Muscle of leg (tissue), 16 donors: ENCODE results near the gene GCNT2. TPM values are rescaled to one million over a fixed set of nuclear protein-coding genes. Genes with fewer than 3 reads are reported as not detected.

Experiments
- DNase-seq: peaks from one replicate; pipeline ENCODE4 v3.0.0; 2013
- H3K27ac ChIP-seq: one replicate; pipeline ENCODE4 v1.5.1; 2013; ENCODE audit warnings: mild to moderate bottlenecking, low read length, control low read depth
- H3K27me3 ChIP-seq: one replicate; pipeline ENCODE4 v1.6.1; 2013; ENCODE audit warnings: low read length; ENCODE audit not compliant: control insufficient read depth, insufficient read depth
- H3K36me3 ChIP-seq: one replicate; pipeline ENCODE4 v1.6.1; 2013; ENCODE audit warnings: low read length; ENCODE audit not compliant: control insufficient read depth, insufficient read depth
- H3K4me1 ChIP-seq: one replicate; pipeline ENCODE4 v1.6.1; 2013; ENCODE audit warnings: low read length; ENCODE audit not compliant: control insufficient read depth, insufficient read depth
- H3K4me3 ChIP-seq: one replicate; pipeline ENCODE4 v1.5.1; 2013; ENCODE audit warnings: low read length, control low read depth
- H3K9me3 ChIP-seq: replicated peaks from 2 replicates; pipeline ENCODE4 v1.6.1; 2013; ENCODE audit warnings: low read depth, low read length; ENCODE audit not compliant: control insufficient read depth
- WGBS: methylation state at CpG from one replicate; pipeline ENCODE4 v1.1.5; 2013; ENCODE audit warnings: missing lambda C conversion rate; ENCODE audit not compliant: insufficient coverage; 5-methylcytosine and 5-hydroxymethylcytosine counted together
- long read RNA-seq, 11 donors: transcript quantifications; one replicate each; lab custom pipeline, GENCODE V29; 2026
- polyA plus RNA-seq, 8 donors: library from polyadenylated mRNA; unstranded; fragments of 120-200 nt; gene quantifications; one replicate each; pipeline versions ENCODE4 v1.2.1 to v1.2.3, GENCODE V29; 2013; ENCODE audit warnings: inconsistent platforms in 1 of 8, low replicate concordance in 1 of 8; ENCODE audit not compliant: insufficient read length in 8 of 8, insufficient read depth in 1 of 8
- total RNA-seq: library from RNA; stranded (reverse); fragments of 120-200 nt; gene quantifications from one replicate; pipeline ENCODE4 v1.2.4, GENCODE V29; 2013

GCNT2 gene
- total RNA-seq, result 1.9 TPM
- 1 to 10 TPM; 1.8 to 3.8 (median 2.7) TPM for polyA plus RNA-seq
- long read RNA-seq, donor 1, result 0 reads
- long read RNA-seq, donor 2, result 0 reads
- long read RNA-seq, donor 3, result 0 reads
- long read RNA-seq, donor 4, full-length matches to known transcripts, result 1 of 1 reads
- long read RNA-seq, donor 4, partial matches to known transcripts, result 0 of 1 reads
- long read RNA-seq, donor 4, other reads (novel, unspliced or antisense), result 0 of 1 reads
- long read RNA-seq, donor 5, full-length matches to known transcripts, result 1 of 1 reads
- long read RNA-seq, donor 5, partial matches to known transcripts, result 0 of 1 reads
- long read RNA-seq, donor 5, other reads (novel, unspliced or antisense), result 0 of 1 reads
- long read RNA-seq, donor 6, full-length matches to known transcripts, result 1 of 1 reads
- long read RNA-seq, donor 6, partial matches to known transcripts, result 0 of 1 reads
- long read RNA-seq, donor 6, other reads (novel, unspliced or antisense), result 0 of 1 reads
- long read RNA-seq, donor 7, full-length matches to known transcripts, result 2 of 2 reads
- long read RNA-seq, donor 7, partial matches to known transcripts, result 0 of 2 reads
- long read RNA-seq, donor 7, other reads (novel, unspliced or antisense), result 0 of 2 reads
- long read RNA-seq, donor 8, full-length matches to known transcripts, result 1 of 1 reads
- long read RNA-seq, donor 8, partial matches to known transcripts, result 0 of 1 reads
- long read RNA-seq, donor 8, other reads (novel, unspliced or antisense), result 0 of 1 reads
- long read RNA-seq, donor 9, result 0 reads
- long read RNA-seq, donor 10, full-length matches to known transcripts, result 2 of 2 reads
- long read RNA-seq, donor 10, partial matches to known transcripts, result 0 of 2 reads
- long read RNA-seq, donor 10, other reads (novel, unspliced or antisense), result 0 of 2 reads
- long read RNA-seq, donor 11, full-length matches to known transcripts, result 1 of 1 reads
- long read RNA-seq, donor 11, partial matches to known transcripts, result 0 of 1 reads
- long read RNA-seq, donor 11, other reads (novel, unspliced or antisense), result 0 of 1 reads

DNA sequence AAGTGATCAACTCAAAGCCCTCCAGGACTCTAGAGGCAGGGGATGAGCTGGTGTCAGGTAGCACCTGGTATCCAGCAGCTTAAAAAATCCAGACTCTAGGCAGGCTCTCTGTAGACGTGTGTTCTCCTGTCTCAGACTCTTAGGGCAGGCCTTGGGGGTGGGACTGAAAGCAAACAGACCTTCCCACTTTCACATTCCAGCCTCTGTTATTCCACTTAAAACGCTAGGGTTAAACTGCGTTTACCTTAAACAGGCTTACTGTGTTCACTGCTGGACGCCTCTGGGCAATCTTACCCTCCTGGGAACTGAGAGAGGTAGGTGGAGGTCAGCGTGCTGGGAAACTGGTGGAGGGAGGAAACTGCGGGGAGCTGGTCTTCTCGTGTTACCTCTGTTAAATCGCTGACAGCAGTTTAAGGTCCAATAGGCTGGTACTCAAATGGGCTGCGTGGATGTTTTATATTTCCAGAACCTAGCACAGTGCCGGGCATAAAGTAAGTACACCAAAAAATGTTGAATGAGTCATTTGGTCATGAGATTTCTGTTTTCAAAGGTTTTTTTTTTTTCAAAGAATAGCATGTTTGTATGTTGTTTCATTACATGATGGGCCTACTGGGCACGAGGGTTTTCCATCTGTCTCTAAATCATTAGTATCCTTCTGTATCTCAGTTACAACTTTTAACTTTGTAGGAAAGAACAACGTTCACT, at the start of gene GCNT2:
Gene GCNT2, plus strand, starts transcription at position 248 of the 705 bp plus-strand sequence. CDS start 7,561 bp downstream, outside the sequence.
- no peak for DNase-seq
- 12% methylated on average over 4 of the region's 12 CpGs for WGBS
- H3K9me3 ChIP-seq, result no peaks in the 10 kb centered on the region
- no peak within 1 kb of the TSS for H3K27ac ChIP-seq
- no peak within 1 kb of the TSS for H3K4me3 ChIP-seq
- H3K27me3 ChIP-seq, result no peaks in the 10 kb centered on the region
- H3K36me3 ChIP-seq, result no peaks in the 10 kb centered on the region
- H3K4me1 ChIP-seq, result peaks cover 3% of the 10 kb centered on the region

DNA sequence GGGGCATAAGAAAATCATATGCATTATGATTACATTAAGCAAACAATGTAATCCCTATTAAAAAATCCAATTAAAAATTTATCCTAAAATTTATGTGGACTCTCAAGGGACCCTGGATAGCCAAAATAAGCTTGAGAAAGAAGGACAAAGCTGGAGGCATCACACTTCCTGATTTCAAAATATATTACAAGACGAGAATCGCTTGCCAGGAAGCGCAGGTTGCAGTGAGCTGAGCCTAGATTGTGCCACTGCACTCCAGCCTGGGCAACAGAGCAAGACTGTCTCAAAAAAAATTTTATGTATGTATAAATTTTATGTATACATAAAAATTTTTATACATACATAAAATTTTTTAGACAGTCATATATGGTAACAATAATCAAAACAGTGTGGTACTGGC, 48.5 kb upstream of the GCNT2 start:
- no peak for DNase-seq
- peaks cover 2% of the 10 kb centered on the region for H3K9me3 ChIP-seq
- H3K36me3 ChIP-seq, result no peaks in the 10 kb centered on the region
- no peak overlapping the region for H3K4me3 ChIP-seq
- no peaks in the 10 kb centered on the region for H3K27me3 ChIP-seq
- H3K27ac ChIP-seq, result no peak overlapping the region
- no CpG with 5 or more reads among the region's 3 CpGs for WGBS
- H3K4me1 ChIP-seq, result no peaks in the 10 kb centered on the region

GRCh38 chr6:10478187-10479040, 42.7 kb upstream of the GCNT2 start:
- H3K9me3 ChIP-seq, result no peaks in the 10 kb centered on the region
- H3K27me3 ChIP-seq, result no peaks in the 10 kb centered on the region
- WGBS, result 100% methylated on average over 1 of the region's 10 CpGs
- DNase-seq, result peak; percentile 30
- no peak overlapping the region for H3K4me3 ChIP-seq
- no peak overlapping the region for H3K27ac ChIP-seq
- H3K36me3 ChIP-seq, result no peaks in the 10 kb centered on the region
- H3K4me1 ChIP-seq, result no peaks in the 10 kb centered on the region

GRCh38 chr6:10479939-10480700, 41.0 kb upstream of the GCNT2 start:
- H3K9me3 ChIP-seq, result no peaks in the 10 kb centered on the region
- H3K4me1 ChIP-seq, result no peaks in the 10 kb centered on the region
- WGBS, result 100% methylated on average over 1 of the region's 7 CpGs
- no peaks in the 10 kb centered on the region for H3K27me3 ChIP-seq
- no peak overlapping the region for H3K27ac ChIP-seq
- DNase-seq, result no peak
- no peak overlapping the region for H3K4me3 ChIP-seq
- H3K36me3 ChIP-seq, result no peaks in the 10 kb centered on the region

DNA sequence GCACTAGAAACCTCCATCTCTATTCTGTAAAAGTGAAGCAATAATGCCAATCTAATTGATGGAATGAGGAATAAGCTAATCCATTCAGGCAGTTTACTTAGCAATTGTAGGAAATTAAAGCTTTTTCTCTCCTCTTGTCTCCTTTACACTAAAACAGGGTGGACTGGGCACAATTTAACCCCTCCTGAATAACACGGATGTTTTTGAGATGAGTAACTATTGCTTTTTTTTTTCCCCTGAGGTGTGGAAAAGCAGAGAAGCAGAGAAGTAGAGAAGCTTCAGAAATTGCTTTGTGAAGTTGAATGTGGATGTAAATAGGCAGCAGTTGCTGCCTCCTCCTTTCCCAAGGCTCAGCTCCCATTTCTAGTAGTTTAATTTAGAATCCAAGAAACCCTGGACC, 40.0 kb upstream of the GCNT2 start:
- no peaks in the 10 kb centered on the region for H3K36me3 ChIP-seq
- H3K27me3 ChIP-seq, result no peaks in the 10 kb centered on the region
- no peak overlapping the region for H3K4me3 ChIP-seq
- WGBS, result no CpG with 5 or more reads among the region's 1 CpG
- H3K9me3 ChIP-seq, result no peaks in the 10 kb centered on the region
- DNase-seq, result no peak
- H3K27ac ChIP-seq, result no peak overlapping the region
- H3K4me1 ChIP-seq, result no peaks in the 10 kb centered on the region

DNA sequence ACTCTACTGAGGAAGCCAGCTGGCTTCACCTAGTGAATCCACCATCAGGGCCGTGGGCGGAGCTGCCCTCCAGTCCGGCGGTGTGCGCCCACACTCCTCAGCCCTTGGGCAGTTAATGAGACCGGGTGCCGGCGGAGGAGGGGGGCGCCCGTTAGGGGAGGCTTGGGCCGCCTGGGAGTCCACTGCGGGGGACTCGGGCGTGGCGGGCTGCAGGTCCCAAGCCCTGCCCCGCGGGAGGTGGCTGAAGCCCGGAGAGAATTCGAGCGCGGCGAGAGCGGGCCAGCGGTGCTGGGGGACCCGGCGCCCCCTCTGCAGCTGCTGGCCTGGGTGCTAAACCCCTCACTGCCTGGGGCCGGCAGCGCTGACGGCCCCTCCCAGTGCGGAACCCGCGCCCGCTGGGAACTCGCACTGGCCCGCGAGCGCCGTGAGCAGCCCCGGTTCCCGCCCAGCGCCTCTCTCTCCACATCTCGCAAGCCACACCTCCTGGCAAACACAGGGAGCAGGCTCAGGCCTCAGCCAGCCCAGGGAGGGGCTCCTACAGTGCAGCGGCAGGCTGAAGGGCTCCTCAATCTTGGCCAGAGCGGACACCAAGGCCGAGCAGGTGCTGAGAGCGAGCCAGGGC, 38.4 kb upstream of the GCNT2 start:
- peaks cover 3% of the 10 kb centered on the region for H3K27me3 ChIP-seq
- H3K4me1 ChIP-seq, result no peaks in the 10 kb centered on the region
- DNase-seq, result no peak
- H3K27ac ChIP-seq, result no peak overlapping the region
- WGBS, result 95% methylated on average over 37 of the region's 46 CpGs
- no peaks in the 10 kb centered on the region for H3K9me3 ChIP-seq
- H3K4me3 ChIP-seq, result no peak overlapping the region
- H3K36me3 ChIP-seq, result no peaks in the 10 kb centered on the region

- Histone ChIP-seq H3K4me3 (no peak overlapping the region), H3K27ac (no peak overlapping the region), H3K36me3 (no peaks in the 10 kb centered on the region), H3K4me1 (no peaks in the 10 kb centered on the region), H3K9me3 (no peaks in the 10 kb centered on the region), H3K27me3 (peaks cover 9% of the 10 kb centered on the region)
- no peak for DNase-seq
- WGBS, result no CpG with 5 or more reads among the region's 3 CpGs
Observed at GRCh38 chr6:10484912-10485311, 36.2 kb upstream of the GCNT2 start.

DNA sequence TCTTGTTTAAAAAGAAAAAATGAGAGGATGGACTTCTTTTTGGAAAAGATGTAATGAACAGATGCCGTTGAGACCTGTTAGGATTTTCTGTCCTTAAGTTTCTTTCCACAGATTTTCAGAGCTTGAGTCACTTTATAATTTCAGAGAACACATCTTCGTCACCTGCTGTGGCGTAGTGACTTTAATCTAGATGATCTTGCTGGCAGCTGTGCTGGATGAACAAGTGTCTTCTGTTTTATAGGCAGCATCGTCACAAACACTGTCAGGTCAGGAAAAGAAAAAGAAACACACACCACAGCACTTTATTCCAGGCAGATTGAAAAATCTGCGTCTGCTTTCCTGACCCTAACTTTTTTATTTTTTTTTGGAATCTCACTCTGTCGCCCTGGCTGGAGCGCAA, 35.7 kb upstream of the GCNT2 start:
- no peak for DNase-seq
- H3K36me3 ChIP-seq, result no peaks in the 10 kb centered on the region
- no peaks in the 10 kb centered on the region for H3K4me1 ChIP-seq
- H3K9me3 ChIP-seq, result no peaks in the 10 kb centered on the region
- no peak overlapping the region for H3K27ac ChIP-seq
- H3K27me3 ChIP-seq, result peaks cover 9% of the 10 kb centered on the region
- 75% methylated on average over 3 of the region's 7 CpGs for WGBS
- H3K4me3 ChIP-seq, result no peak overlapping the region
